GM21786 (cell line): ENCODE results near the gene NR4A3.

Source experiments
- ATAC-seq: cut with Tn5 transposase; IDR thresholded peaks from one replicate; pipeline ENCODE4 v1.9.1; 2021; ENCODE audit not compliant: unreplicated experiment

NR4A3 gene

DNA sequence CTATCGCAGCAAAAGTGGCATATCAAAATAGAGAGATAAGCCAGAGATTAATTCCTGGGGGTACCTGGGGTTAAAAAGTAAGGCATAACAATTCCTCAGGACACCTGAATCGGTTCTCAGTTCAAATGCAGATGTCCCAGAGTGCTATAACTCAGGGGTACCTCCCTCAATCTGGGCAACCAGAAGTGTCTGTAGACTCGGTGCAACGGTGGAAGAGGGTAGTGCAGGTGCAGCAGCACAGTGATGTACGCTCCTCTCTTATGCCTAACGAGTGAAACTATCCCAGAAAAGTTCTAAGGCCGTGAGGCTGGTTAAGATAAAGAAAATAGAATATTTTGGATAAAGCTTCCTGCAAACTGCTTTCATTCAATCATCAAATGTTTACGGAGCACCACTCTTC, 7.9 kb upstream of the NR4A3 start:
- no peak for ATAC-seq

DNA sequence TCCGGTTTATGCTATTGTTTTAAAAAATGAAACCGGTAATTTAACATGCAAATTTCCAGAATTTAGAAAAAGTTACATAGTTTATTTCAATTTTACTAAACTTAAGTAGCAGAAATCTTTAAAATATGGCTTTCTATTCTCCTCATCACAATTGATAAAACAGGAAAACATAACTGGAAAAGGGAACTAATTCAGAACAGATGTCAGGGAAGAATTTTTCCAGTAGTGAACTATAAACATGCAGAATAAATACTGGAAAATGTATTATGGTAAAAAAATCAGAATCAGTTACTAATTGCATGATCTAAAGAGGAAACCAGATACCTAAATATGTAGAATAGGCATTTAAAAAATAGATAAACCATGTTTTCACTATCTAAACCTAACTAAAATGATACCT, 7.3 kb upstream of the NR4A3 start:
- ATAC-seq: no peak

DNA sequence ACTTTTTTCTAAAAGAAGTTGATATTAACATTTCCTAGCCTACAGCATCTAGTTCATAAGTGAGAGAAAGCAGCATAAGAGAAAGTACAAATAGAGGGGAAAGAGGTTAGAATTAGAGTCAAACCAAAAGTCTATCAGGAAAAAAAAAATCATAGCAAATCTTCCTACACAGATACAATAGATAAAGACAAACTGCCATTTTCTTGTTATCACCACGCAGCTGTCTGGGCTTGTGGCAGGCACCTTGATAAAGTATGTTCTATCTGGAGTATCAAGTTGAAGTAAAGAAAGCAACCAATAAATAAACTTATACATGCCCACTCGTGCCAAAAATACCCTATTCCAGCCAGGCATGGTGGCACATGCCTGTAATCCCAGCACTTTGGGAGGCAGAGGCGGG, 5.3 kb upstream of the NR4A3 start:
- no peak for ATAC-seq

DNA sequence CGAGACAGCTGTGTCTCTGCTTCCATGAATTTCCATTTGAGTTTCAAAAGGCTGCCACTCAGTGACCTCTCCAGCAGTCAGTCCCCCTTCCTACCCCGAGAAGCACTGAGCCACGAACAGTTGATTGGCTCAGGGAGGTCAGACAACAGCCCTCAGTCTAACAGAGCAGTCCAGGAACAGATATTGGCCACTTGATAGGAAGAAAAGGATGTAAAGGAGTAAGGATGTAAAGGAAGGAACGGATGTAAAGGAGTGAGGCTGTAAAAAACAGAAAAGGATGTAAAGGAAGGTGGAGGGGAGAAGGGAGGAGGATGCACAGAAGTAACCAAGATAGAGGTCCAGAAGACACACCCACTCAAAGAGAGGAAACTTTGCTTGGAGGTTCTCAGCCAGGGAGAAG, 3.2 kb upstream of the NR4A3 start:
- ATAC-seq: no peak

DNA sequence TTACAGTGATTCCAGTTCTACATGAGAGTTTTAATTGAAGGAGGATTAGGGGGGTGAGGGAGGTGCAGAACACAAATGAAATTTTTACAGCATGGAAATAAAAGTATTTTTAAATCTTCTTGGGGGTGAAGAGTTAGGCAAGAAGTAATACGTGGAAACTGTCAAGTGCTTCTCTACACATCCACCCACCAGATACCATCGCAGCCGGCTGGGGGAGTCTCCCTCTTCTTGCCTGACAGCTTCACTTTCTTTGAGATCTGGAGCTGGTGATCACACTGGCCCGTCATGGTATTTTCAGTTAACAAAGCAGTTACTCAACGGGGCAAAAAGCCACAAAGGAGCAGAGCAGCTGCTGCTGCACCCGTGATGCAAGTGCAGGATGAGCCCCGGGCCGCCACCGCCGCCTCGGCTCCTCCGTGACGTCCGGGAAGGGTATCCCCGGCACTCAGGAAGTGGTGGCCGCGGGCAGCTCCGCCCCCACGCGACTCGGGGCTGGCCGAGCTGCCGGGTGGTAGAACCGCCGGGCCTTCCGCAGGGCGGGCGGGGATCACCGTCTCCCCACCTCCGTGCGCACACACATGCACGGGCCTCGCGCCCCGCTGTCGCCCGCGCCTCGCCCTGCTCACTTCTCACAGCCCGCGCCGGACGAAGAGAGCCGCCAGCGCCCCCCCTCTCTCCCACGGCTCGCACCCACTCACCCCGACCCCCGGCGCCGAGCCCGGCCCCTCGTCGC, 2.4 kb upstream of the NR4A3 start:
- peak; percentile 46 for ATAC-seq

DNA sequence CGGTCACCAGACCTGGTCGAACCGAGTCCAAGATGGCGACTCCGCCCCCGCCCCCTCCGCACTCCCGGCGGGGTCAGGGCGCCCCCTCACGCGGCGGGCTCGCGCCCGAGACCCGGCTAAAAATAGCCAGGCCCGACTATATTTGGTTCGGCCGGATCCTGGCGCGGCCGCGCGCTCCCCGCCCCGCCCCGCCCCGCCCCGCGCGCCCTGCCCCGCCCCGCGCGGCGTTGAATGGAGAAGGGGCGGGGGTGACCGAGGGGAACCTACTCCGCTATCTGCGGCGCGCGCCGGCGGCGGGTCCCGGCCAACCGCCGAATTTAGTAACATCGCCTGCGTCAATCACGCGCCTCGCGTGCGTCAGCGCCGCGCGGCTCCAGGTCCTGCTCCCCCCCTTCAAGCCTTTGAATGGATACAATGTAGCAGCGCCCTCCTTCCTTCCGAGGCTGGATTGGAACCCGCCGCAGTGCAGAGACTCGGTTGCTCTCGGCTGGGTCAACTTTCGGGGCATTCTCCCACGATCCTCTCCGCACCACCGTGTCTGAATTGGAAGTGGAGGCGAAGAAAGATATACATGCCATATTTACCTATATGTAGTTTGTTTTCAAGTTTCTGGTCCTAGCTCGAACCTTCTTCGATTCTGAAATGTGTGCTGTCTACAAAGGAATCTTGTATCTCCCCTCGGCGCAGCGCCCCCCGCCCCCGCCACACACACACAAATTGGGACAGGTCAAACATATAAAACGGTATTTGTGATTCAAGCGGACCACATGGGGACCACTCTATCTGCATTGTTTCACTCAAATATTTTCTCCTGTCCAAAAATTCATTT, 1.6 kb upstream of the NR4A3 start:
- peak; percentile 36 for ATAC-seq

DNA sequence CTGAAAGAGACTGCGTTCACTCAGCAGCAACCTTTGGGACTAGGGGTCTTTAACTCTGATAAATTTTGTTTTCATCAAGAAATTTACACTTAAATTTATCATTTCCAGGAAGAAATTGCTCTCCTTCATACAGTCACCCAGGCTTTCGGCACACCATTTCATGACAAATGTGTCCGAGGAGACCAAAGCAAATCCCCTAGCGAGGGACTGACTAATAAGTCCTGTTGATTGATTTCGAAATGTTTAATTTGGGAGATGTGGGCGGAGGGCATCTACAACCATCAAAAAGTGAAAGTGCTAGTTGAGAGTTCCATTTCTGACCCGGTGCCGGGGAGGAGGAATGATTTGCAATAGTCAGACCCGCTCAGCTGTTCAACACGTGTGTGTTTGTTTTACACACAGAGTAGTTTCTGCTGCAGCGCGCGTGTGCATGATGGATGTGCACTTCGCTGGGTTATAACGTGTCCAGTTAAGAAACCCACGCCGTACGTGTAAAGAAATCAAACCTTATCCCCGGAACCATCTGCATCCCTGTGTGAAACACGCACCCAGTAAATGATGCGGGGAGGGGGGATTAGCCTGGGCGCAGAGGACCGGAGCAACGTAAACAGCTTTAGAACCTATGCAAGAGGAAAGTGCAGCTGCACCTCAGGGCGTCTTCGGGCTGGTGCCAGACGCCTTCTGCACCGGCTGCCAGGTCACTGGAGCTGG, 845 bp upstream of the NR4A3 start:
- no peak for ATAC-seq

DNA sequence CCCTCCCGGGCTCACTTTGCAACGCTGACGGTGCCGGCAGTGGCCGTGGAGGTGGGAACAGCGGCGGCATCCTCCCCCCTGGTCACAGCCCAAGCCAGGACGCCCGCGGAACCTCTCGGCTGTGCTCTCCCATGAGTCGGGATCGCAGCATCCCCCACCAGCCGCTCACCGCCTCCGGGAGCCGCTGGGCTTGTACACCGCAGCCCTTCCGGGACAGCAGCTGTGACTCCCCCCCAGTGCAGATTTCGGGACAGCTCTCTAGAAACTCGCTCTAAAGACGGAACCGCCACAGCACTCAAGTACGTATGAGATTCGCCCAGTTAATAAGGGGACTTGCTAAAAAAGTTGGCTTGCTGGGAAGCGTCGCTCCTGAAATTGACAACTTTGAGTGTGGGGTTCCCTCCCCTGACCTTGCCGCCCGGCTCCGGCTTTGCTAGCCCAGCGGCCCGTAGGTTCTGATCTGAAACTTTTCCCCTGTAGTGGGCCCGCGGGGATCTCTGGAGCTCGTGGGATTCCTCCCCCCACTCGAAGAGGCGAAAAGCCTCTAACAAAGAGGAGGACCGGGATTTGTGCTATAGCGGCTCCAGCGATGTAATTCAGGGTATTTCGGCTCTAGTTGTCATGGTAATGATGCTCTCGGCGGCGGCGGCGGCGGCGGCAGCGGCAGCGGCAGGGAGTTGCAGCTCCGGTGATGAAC, 572 bp downstream of the NR4A3 start:
- ATAC-seq: no peak

DNA sequence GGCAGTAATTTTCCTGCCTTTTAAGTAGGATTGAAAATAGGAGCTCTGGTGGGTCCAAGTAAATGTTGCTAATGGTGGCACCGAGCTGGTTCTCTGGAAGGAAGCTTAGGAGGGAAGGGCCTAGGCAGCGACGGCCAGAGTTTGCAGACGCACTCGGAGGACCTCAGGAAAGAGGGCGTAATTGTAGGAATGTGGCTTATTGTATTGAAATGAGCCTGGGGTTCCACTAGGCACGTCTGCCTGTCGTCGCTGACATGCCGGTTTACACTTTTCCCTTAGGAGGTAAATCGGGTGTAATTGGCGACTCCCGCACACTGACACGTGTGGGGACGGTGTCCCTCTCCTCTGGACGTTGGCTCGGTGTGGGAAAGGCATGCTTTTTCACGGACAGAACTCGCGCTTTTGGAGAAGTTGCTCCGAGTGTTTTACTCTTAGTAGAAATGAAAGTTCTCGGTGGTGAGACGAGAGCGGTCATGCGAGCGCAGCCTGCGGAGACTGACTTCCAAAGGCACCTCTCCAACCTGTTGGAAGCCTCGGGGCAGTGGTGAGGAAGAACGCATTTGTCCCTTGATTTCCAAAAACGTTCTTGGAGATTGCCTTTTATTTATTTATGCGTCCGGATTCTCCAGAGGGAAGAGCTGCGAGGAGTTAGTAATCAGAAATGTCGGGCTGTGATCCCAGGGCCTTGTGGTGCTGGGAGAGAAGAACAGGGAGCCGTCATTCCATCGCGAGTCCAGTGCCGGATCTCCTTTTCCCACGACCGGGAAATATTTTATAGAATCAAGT, 1.3 kb downstream of the NR4A3 start:
- ATAC-seq: no peak

DNA sequence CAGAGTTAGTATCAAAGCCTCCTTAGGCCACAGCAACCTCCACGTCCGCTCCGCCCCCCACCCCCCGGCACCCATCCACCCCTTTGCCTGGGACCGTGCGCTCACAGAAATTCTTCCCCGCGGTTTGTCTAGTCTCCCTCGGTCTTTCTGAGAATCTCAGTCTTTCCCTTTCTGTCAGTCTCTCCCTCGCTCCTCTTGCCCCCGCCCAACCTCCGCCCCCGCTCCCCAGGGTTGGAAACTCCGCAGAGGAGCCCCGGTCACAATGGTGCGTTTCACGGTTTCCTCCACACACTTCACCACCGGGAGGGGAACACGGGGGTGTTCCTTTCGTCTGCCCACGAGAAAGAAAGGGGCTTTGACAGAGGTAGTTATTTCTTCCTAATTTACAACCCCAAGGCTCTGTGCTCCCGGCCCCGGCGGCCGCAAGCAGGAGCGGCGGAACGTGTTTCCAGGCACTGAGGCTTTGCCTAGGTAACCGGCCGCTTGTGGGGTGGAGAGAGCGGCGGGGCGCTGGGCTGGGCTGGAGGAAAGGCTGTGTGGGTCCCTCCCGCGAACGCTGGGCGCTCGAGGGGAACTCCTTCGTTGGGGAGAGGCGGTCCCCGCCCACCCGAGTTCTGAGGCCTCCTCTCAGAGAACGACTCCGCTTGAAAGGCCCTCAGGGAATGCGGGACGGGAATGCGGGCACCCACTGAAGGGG, 2.1 kb downstream of the NR4A3 start:
- no peak for ATAC-seq

DNA sequence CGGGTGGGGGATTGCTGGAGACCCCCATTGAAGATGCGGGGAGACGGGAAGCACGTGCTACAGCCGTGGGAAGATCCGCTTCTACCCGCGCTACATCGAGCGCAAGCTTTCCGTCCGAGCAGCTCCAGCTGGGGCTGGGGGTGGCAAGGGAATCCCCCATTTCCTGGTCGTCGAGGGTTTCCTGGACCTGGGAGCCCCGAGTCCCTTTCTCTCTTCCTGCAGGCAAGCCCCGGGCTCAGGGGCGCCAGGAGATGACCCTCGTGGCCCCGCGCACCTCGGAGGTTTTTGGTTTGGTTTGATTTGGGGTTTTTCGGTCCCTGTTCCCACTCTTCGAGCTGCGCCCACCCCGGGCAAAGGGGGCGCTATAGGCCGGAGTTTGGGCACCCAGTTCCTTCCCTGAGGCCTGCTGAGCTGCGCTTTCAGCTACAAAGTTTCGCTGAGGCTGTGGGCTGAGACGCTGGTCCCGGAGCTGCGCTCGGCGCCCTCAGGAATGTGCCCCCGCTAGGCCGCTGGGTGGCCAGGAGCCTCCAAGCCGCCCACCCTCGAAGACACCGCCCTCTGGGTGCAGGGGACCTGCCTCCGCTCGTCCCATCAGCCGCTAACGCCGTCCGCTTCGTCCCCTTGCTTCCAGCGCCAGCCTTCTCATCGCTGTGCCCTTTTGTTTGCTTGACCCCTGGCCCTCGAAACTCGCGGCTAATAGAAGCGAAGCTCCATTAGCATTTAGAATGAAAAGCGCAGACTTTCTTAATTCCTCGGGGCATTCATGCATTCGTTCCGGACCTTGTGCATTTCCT, 2.9 kb downstream of the NR4A3 start:
- ATAC-seq: peak; percentile 16

DNA sequence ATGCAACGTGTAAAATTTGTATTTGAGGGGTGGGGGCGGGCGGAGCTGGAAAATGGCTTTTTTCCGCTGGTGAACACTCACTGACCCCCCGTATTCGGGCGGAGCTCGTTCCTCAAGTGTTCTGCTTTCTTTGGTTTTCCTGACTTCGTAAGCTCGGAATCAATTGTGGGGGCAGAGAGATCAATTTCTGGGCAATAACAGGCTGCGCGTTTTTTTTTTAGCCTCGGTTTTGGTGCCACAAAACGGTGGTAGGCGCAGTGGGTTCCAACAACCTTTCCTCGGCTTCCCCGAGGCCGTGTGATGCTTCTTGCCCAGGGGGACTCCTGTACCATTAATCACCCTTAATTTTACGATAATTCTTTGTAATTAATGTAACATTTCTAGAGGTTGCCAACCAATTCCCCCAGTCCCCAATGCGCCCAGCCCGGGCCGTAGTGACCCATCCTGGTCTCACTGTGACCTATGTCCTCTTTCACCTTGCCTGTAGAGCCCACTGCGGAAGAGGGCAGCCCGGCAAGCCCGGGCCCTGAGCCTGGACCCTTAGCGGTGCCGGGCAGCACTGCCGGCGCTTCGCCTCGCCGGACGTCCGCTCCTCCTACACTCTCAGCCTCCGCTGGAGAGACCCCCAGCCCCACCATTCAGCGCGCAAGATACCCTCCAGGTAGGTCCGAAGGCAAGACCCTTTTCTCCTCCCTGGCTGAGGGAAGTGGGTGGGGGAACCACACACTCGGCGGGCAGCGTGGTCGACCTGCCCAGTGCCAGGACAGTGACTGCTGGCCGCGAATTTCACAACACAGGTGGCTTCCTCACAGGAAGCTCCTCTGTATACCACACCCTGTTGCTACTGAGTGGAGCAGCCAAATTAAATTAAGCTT, 3.7 kb downstream of the NR4A3 start:
- ATAC-seq: no peak

DNA sequence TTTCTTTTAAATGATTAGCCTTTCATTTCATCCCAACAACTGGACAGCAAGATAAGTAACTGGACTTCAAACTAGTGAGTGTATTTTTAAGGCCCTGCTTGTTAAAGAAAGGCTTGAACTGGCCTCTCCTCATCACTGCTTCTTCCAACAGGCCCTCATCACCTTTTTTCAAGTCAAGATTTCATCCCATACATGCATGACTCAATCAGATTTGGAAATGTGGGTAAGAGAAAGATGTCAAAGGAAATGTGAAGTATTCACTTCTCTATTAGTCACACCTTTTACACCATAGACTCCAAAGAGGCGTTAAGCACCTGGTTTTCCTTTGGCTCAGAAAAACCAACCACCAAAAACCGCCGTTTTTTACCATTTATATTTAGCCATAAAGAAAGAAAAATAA, 4.9 kb downstream of the NR4A3 start:
- no peak for ATAC-seq

DNA sequence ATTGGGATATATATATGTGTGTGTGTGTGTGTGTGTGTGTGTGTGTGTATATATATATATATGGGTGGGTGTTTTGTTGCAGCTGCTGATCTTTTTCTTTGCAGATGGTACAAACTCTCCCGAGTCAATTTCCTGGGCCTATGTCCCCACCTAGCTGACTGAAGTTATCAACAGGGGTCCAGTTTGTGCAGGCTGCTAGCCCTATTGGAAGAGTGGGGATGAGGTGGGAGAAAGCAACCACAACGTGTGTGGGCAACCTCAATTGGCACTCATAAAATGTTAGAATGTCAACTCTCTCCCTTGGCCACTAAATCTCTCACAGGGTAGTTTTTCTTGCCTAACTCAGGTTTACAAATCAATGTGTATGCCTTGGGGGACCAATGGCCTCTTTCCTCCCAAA, 5.6 kb downstream of the NR4A3 start:
- ATAC-seq: no peak

DNA sequence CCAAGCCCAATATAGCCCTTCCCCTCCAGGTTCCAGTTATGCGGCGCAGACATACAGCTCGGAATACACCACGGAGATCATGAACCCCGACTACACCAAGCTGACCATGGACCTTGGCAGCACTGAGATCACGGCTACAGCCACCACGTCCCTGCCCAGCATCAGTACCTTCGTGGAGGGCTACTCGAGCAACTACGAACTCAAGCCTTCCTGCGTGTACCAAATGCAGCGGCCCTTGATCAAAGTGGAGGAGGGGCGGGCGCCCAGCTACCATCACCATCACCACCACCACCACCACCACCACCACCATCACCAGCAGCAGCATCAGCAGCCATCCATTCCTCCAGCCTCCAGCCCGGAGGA, 6.3 kb downstream of the NR4A3 start:
- ATAC-seq: no peak

DNA sequence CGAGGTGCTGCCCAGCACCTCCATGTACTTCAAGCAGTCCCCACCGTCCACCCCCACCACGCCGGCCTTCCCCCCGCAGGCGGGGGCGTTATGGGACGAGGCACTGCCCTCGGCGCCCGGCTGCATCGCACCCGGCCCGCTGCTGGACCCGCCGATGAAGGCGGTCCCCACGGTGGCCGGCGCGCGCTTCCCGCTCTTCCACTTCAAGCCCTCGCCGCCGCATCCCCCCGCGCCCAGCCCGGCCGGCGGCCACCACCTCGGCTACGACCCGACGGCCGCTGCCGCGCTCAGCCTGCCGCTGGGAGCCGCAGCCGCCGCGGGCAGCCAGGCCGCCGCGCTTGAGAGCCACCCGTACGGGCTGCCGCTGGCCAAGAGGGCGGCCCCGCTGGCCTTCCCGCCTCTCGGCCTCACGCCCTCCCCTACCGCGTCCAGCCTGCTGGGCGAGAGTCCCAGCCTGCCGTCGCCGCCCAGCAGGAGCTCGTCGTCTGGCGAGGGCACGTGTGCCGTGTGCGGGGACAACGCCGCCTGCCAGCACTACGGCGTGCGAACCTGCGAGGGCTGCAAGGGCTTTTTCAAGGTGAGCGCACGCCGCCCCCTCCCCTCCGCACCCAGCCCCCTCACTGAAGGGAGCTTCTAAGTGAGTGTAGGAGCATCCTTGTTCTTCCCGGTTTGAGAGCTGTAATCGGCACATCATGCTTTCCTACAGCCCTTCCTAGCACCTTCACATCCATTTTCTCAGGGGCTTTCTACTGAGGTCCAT, 6.9 kb downstream of the NR4A3 start:
- ATAC-seq: no peak

DNA sequence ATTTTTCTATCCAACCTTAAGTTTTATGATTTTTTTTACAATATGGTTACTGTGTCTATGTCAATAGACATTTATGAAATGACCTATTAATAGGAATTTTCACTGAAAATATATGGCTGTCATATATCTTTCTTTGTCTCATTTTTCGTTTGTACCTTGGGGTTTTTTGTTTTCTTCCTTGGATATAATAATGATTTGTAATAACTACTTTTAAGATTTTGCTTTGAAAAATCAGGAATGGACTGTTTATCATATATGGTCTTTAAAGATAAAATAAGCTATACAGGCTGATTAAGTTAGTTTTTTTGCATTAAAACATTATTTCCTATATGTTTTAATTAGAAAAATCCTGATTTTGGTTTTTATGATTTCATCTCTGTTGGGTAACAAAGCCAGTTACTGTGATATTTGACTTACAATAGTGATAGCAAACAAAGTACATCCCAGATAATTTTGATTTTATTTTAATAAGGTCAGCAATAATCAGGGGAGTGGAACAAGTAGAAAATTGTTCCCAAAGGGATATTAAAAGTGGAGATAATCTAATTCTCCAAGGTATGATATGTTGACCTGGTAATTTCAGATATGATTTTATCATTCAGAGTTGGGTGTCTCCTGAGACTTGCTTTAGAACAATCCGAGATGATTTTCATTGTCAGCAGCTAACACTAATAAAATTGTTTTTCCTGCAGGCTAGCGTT, 10.3 kb downstream of the NR4A3 start:
- ATAC-seq: no peak
